ENCODE data around the gene IDH3A.

DNA sequence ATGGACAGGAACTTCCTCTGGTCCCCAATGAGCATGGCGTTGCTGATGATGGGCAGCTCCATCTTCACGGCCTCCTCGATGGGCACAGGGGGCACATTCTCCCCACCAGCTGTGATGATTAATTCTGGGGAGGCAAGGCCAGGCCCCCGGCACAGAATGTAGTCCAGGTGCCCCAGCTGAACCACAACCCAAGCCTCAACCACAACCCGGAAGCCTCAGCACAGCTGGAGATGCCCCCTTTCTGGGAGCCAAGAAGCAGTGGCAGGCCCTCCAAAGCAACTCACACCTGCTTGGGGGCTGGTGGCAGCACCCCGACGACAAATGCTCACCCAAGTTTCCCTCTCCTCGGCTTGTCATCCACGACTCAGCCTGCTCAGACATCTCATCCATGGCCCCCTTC lies 25.2 kb downstream of the IDH3A start:
- TF ChIP-seq, protein P1, sequence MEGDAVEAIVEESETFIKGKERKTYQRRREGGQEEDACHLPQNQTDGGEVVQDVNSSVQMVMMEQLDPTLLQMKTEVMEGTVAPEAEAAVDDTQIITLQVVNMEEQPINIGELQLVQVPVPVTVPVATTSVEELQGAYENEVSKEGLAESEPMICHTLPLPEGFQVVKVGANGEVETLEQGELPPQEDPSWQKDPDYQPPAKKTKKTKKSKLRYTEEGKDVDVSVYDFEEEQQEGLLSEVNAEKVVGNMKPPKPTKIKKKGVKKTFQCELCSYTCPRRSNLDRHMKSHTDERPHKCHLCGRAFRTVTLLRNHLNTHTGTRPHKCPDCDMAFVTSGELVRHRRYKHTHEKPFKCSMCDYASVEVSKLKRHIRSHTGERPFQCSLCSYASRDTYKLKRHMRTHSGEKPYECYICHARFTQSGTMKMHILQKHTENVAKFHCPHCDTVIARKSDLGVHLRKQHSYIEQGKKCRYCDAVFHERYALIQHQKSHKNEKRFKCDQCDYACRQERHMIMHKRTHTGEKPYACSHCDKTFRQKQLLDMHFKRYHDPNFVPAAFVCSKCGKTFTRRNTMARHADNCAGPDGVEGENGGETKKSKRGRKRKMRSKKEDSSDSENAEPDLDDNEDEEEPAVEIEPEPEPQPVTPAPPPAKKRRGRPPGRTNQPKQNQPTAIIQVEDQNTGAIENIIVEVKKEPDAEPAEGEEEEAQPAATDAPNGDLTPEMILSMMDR (IDR thresholded peaks at IDR 0.05), result no peak
- TF ChIP-seq POLR2A (IDR thresholded peaks at IDR 0.05), result no peak
- TF ChIP-seq EP300 (IDR thresholded peaks at IDR 0.05), result no peak
- TF ChIP-seq POLR2AphosphoS5 (IDR thresholded peaks at IDR 0.05), result no peak

Data from sigmoid colon (tissue), 4 donors.